ENCODE measurements around the gene CDC42. TPM values are rescaled to one million over a fixed set of nuclear protein-coding genes. Genes with fewer than 3 reads are reported as not detected.

Gene CDC42
- total RNA-seq, 1 experiment from 2014 or later = 198 TPM

DNA sequence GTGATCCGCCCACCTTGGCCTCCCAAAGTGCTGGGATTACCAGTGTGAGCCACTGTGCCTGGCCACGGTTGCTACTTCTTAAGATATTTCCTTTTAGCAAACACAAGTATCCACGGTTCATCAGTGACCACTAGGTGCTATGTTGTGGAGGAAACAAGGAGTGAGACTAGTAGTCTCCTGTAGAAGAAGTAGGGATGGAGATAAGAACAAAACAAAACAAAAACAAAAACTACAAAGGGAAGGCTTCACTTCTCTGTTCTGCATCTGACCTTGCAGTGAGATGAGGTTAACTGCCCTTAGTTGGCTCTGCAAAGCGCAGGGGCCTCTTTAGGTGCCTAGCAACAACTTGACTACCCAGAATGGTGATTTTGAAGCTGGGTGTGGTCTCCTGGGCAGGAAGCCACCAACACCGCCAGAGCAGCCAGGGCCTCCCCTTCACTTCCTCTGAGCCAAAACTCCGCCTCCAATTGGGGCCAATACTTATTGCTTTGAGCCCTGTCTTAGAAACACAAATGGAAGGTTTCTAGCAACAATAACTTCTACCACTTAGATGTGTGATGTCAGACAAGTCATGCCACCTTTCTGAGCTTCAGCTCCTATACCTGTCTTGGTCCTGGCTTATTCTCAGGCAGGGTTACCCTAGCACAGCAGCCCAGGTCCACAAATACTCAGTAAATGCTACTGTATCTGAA, 12.8 kb upstream of the CDC42 start:
- intact Hi-C loops (cut with micrococcal nuclease; ENCODE audit: unreplicated experiment) = no loop called here
- no TSS peak for BruUV-seq (replicated peaks)
- Histone ChIP-seq H3K27me3 (replicated peaks; ENCODE audit: insufficient read depth, low read depth, low read length, poor library complexity) (no peaks in the 10 kb centered on the region), H3K36me3 (ENCODE audit: insufficient read depth, low read length, poor library complexity, severe bottlenecking) (no peaks in the 10 kb centered on the region), H3K4me3 (ENCODE audit: low read depth, low read length, poor library complexity, severe bottlenecking) (no peak overlapping the region), H3K4me1 (ENCODE audit: insufficient read depth, low read length, poor library complexity, severe bottlenecking) (peaks cover 15% of the 10 kb centered on the region), H3K9me3 (ENCODE audit: low read depth, low read length, poor library complexity, severe bottlenecking) (no peaks in the 10 kb centered on the region), H3K27ac (ENCODE audit: low read depth, low read length, poor library complexity, severe bottlenecking) (no peak overlapping the region)
- ChIA-PET POLR2A (ENCODE audit: low non-redundant PET) (no interaction called here), CTCF (no interaction called here)
- peak; percentile 66 for DNase-seq (ENCODE audit: low spot score)
- TF ChIP-seq, protein P1, sequence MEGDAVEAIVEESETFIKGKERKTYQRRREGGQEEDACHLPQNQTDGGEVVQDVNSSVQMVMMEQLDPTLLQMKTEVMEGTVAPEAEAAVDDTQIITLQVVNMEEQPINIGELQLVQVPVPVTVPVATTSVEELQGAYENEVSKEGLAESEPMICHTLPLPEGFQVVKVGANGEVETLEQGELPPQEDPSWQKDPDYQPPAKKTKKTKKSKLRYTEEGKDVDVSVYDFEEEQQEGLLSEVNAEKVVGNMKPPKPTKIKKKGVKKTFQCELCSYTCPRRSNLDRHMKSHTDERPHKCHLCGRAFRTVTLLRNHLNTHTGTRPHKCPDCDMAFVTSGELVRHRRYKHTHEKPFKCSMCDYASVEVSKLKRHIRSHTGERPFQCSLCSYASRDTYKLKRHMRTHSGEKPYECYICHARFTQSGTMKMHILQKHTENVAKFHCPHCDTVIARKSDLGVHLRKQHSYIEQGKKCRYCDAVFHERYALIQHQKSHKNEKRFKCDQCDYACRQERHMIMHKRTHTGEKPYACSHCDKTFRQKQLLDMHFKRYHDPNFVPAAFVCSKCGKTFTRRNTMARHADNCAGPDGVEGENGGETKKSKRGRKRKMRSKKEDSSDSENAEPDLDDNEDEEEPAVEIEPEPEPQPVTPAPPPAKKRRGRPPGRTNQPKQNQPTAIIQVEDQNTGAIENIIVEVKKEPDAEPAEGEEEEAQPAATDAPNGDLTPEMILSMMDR (conservative IDR thresholded peaks at IDR 0.05; ENCODE audit: low read depth, low read length) = 0 out of 2 replicates have a peak, but pooled peaks have one; percentile 10
- TF ChIP-seq EZH2 (IDR thresholded peaks at IDR 0.05; ENCODE audit: borderline replicate concordance, low read depth, low read length, poor library complexity, severe bottlenecking) = no peak

DNA sequence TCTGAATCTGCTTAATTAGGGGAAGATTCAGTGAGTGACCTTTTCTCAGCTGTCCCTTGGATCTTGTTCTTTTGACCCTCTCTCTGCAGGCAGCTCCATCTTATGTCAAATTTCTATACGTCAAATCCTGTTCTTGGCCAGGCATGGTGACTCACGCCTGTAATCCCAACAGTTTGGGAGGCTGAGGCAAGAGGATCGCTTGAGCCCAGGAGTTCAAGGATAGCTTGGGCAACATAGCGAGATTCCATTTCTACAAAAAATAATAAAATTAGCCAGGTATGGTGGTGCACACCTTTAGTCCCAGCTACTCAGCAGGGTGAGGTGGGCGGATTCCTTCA, 12.3 kb upstream of the CDC42 start:
- H3K27me3 ChIP-seq (replicated peaks; ENCODE audit: insufficient read depth, low read depth, low read length, poor library complexity) = no peaks in the 10 kb centered on the region
- intact Hi-C loops (cut with micrococcal nuclease; ENCODE audit: unreplicated experiment) = no loop called here
- H3K9me3 ChIP-seq (ENCODE audit: low read depth, low read length, poor library complexity, severe bottlenecking) = no peaks in the 10 kb centered on the region
- BruUV-seq (replicated peaks) = no TSS peak
- peaks cover 19% of the 10 kb centered on the region for H3K4me1 ChIP-seq (ENCODE audit: insufficient read depth, low read length, poor library complexity, severe bottlenecking)
- TF ChIP-seq EZH2 (IDR thresholded peaks at IDR 0.05; ENCODE audit: borderline replicate concordance, low read depth, low read length, poor library complexity, severe bottlenecking) = no peak
- TF ChIP-seq, protein P1 (conservative IDR thresholded peaks at IDR 0.05; ENCODE audit: low read depth, low read length) = no peak
- DNase-seq (ENCODE audit: low spot score) = no peak
- H3K36me3 ChIP-seq (ENCODE audit: insufficient read depth, low read length, poor library complexity, severe bottlenecking) = no peaks in the 10 kb centered on the region
- POLR2A ChIA-PET (ENCODE audit: low non-redundant PET) = no interaction called here
- CTCF ChIA-PET = no interaction called here
- no peak overlapping the region for H3K4me3 ChIP-seq (ENCODE audit: low read depth, low read length, poor library complexity, severe bottlenecking)
- H3K27ac ChIP-seq (ENCODE audit: low read depth, low read length, poor library complexity, severe bottlenecking) = no peak overlapping the region

DNA sequence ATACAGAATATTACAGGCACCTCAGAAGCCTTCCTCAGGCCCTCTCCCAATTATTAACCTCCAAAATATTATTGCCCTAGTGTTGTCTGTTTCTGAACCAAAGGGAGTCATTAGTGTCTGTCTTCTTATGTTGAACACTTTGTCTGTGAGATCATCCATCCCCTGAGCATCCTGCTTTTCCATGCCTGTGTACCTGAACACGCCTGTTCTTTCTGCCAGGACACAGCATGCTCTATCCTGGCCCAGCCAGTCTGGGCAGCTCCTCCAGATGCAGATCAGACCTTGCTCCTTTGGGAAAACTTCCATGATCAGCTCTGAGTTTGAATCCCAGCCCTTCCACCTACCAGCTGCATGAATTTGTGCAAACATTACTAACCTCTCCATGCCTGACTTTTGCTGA, 11.0 kb upstream of the CDC42 start:
- ChIA-PET POLR2A (ENCODE audit: low non-redundant PET) (no interaction called here), CTCF (no interaction called here)
- no TSS peak for BruUV-seq (replicated peaks)

More for the DNA sequence above, 11.0 kb upstream of the CDC42 start:
- TF ChIP-seq, protein P1 (conservative IDR thresholded peaks at IDR 0.05; ENCODE audit: low read depth, low read length) = no peak
- TF ChIP-seq EZH2 (IDR thresholded peaks at IDR 0.05; ENCODE audit: borderline replicate concordance, low read depth, low read length, poor library complexity, severe bottlenecking) = no peak
- peaks cover 19% of the 10 kb centered on the region for H3K4me1 ChIP-seq (ENCODE audit: insufficient read depth, low read length, poor library complexity, severe bottlenecking)
- DNase-seq (ENCODE audit: low spot score) = no peak
- H3K27ac ChIP-seq (ENCODE audit: low read depth, low read length, poor library complexity, severe bottlenecking) = no peak overlapping the region
- intact Hi-C loops (cut with micrococcal nuclease; ENCODE audit: unreplicated experiment) = no loop called here
- H3K9me3 ChIP-seq (ENCODE audit: low read depth, low read length, poor library complexity, severe bottlenecking) = no peaks in the 10 kb centered on the region
- H3K27me3 ChIP-seq (replicated peaks; ENCODE audit: insufficient read depth, low read depth, low read length, poor library complexity) = no peaks in the 10 kb centered on the region
- H3K36me3 ChIP-seq (ENCODE audit: insufficient read depth, low read length, poor library complexity, severe bottlenecking) = no peaks in the 10 kb centered on the region
- no peak overlapping the region for H3K4me3 ChIP-seq (ENCODE audit: low read depth, low read length, poor library complexity, severe bottlenecking)
